GM23248 (cell line): Measurements from ENCODE around the gene CEP295NL.
"Not testable (repeated sequence)": the region's sequence is repeated elsewhere in the genome, so short reads cannot be mapped to it uniquely, and the experiment has no call there.

Experiments
- EZH2 ChIP-seq: fragments of 200-600 bp; sonication (generic); IDR thresholded peaks from 2 replicates; pipeline ENCODE4 v1.6.1; 2018; ENCODE audit warnings: antibody characterized with exemption, mild to moderate bottlenecking; ENCODE audit not compliant: insufficient read depth, poor library complexity, severe bottlenecking
- EZH2phosphoT487 ChIP-seq: fragments of 200-600 bp; sonication (generic); IDR thresholded peaks from 2 replicates; pipeline ENCODE4 v1.6.1; 2018; ENCODE audit warnings: antibody characterized with exemption, moderate library complexity, mild to moderate bottlenecking, low read depth; ENCODE audit not compliant: insufficient read depth

GRCh38 chr17:78876954-78877517 is 26.0 kb downstream of the CEP295NL start:
- TF ChIP-seq EZH2, EZH2phosphoT487: not testable (repeated sequence)
